Spleen (tissue), 11 donors: ENCODE measurements around the gene AKIP1. TPM values are rescaled to one million over a fixed set of nuclear protein-coding genes. Genes with fewer than 3 reads are reported as not detected.

Experiments used
- DNase-seq: peaks from one replicate; pipeline ENCODE4 v3.0.0-alpha.2; 2020
- H3K27ac ChIP-seq, 8 donors: fragments of 200-600 bp; sonication (generic) in 7 of 8; 1 replicate in 4 of 8; 2 replicates in 4 of 8; pipeline versions ENCODE4 v1.5.0 to v1.8.0; 2016 to 2021; ENCODE audit warnings: inconsistent platforms in 4 of 8, mild to moderate bottlenecking in 4 of 8, moderate library complexity in 1 of 8
- H3K27me3 ChIP-seq, 7 donors: fragments of 200-600 bp; sonication (generic) in 6 of 7; replicated peaks in 1 of 7; 1 replicate in 4 of 7; 2 replicates in 3 of 7; pipeline versions ENCODE4 v1.5.0 to v1.8.0; 2016 to 2021; ENCODE audit warnings: inconsistent platforms in 3 of 7, mild to moderate bottlenecking in 1 of 7
- H3K36me3 ChIP-seq, 6 donors: fragments of 200-600 bp; sonication (generic) in 5 of 6; 1 replicate in 4 of 6; 2 replicates in 2 of 6; pipeline versions ENCODE4 v1.5.0 to v1.8.0; 2016 to 2021; ENCODE audit warnings: inconsistent platforms in 2 of 6
- H3K4me1 ChIP-seq, 6 donors: fragments of 200-600 bp; sonication (generic) in 5 of 6; 1 replicate in 3 of 6; 2 replicates in 3 of 6; pipeline versions ENCODE4 v1.5.0 to v1.8.0; 2016 to 2021; ENCODE audit warnings: inconsistent platforms in 3 of 6
- H3K4me3 ChIP-seq, 8 donors: fragments of 200-600 bp; sonication (generic) in 7 of 8; 1 replicate in 4 of 8; 2 replicates in 4 of 8; pipeline versions ENCODE4 v1.5.0 to v1.8.0; 2016 to 2021; ENCODE audit warnings: inconsistent platforms in 4 of 8, mild to moderate bottlenecking in 4 of 8, moderate library complexity in 2 of 8
- H3K9me3 ChIP-seq, 8 donors: fragments of 200-600 bp; sonication (generic) in 7 of 8; 1 replicate in 4 of 8; 2 replicates in 4 of 8; pipeline versions ENCODE4 v1.5.0 to v1.8.0; 2016 to 2021; ENCODE audit warnings: inconsistent platforms in 4 of 8
- POLR2A ChIP-seq, 3 donors: fragments of 450-650 bp; IDR thresholded peaks; one replicate each; pipeline ENCODE4 v1.5.1; 2017; ENCODE audit warnings: antibody characterized with exemption in 3 of 3, mild to moderate bottlenecking in 1 of 3
- POLR2AphosphoS5 ChIP-seq, 3 donors: sonication (generic); formaldehyde crosslinking; IDR thresholded peaks; one replicate each; pipeline ENCODE4 v1.5.1; 2017; ENCODE audit warnings: antibody characterized with exemption in 3 of 3
- WGBS, 5 donors: extraction: QIAGEN DNeasy Blood & Tissue Kit in 3 of 5; methylation state at CpG; one replicate each; pipeline versions ENCODE4 v1.1.5 to v1.1.7; 2013 to 2018; 5-methylcytosine and 5-hydroxymethylcytosine counted together
- intact Hi-C: fragments of 100-400 bp; cut with DNase I; formaldehyde crosslinking; loops from one replicate; pipeline ENCODE4 v1.15.0; 2023; ENCODE audit warnings: low total_unique reads
- polyA plus RNA-seq, 3 donors: library from polyadenylated mRNA; stranded (reverse); fragments of 200-250 nt; gene quantifications; one replicate each; pipeline ENCODE4 v1.2.1, GENCODE V29; 2013
- total RNA-seq, 7 donors: library from RNA; depleted of rRNA in 3 of 7; stranded (reverse); fragments of >200 nt in 3 of 7; fragmentation: NEBNext Ultra II Directional in 4 of 7; extraction: Animal tissue kit (Norgen Biotek cat#: 25700) in 4 of 7; gene quantifications; one replicate each; pipeline versions ENCODE4 v1.1.0 to v1.2.1, GENCODE V29; 2016 to 2021
- TF ChIP-seq, protein P1 (sequence below), 11 experiments: fragments of 200-600 bp in 7 of 11; fragments of 450-650 bp in 4 of 11; sonication (generic) in 4 of 11; IDR thresholded peaks in 8 of 11; conservative IDR thresholded peaks in 3 of 11; 1 replicate in 7 of 11; 2 replicates in 4 of 11; pipeline versions ENCODE4 v1.4.0 to v1.8.0; 2016 to 2021; ENCODE audit warnings: antibody characterized with exemption in 11 of 11, inconsistent platforms in 4 of 11, mild to moderate bottlenecking in 1 of 11
- donor health status: healthy with polysubstance abuse.
- donor health status: DM: no; HTN: no; CAD: no; lungs with moderate emphysema.
- donor health status: DM: no; HTN: no; CAD: no.
- donor health status: Bipolar disorder and iron deficiency.
- donor health status: healthy.
- donor health status: DM: no; HTN: no; CAD: no.
- donor health status: DM: yes; HTN: yes; CAD: no.

AKIP1 gene
- total and polyA plus RNA-seq, 10 donors = 9.8 to 33.6 (median 24.9) TPM

DNA sequence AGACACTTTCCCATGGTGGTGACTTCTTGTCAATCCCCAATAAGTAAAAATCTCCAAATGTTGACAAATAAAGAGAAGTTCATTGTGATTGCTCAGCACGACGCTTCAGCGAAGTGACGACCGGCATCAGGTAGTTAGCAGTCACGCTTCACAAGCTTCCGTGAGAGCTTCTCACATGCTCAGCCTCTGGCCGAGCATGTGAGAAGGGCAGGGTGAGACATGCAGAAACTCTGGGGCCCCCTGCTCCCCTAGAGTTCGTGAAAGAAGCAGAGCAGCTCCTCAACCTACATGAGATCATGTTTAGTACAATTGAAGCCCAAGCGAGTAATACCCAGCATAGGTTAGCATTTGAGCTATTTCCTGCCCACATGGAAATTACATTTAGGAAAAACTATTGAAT, 26.2 kb downstream of the AKIP1 start:
- Histone ChIP-seq H3K9me3 (no peaks in the 10 kb centered on the region), H3K27me3 (no peaks in the 10 kb centered on the region), H3K27ac (no peak overlapping the region), H3K4me1 (peaks cover 0 to 10% (median 3%) of the 10 kb centered on the region in 6 donors), H3K4me3 (no peak overlapping the region), H3K36me3 (no peaks in the 10 kb centered on the region)
- DNase-seq = no peak
- intact Hi-C loops = no loop called here
- TF ChIP-seq POLR2A (IDR thresholded peaks at IDR 0.05) (no peak), POLR2AphosphoS5 (IDR thresholded peaks at IDR 0.05) (no peak)
- TF ChIP-seq, protein P1, sequence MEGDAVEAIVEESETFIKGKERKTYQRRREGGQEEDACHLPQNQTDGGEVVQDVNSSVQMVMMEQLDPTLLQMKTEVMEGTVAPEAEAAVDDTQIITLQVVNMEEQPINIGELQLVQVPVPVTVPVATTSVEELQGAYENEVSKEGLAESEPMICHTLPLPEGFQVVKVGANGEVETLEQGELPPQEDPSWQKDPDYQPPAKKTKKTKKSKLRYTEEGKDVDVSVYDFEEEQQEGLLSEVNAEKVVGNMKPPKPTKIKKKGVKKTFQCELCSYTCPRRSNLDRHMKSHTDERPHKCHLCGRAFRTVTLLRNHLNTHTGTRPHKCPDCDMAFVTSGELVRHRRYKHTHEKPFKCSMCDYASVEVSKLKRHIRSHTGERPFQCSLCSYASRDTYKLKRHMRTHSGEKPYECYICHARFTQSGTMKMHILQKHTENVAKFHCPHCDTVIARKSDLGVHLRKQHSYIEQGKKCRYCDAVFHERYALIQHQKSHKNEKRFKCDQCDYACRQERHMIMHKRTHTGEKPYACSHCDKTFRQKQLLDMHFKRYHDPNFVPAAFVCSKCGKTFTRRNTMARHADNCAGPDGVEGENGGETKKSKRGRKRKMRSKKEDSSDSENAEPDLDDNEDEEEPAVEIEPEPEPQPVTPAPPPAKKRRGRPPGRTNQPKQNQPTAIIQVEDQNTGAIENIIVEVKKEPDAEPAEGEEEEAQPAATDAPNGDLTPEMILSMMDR (IDR thresholded peaks at IDR 0.05 in 8 of 11, conservative IDR thresholded peaks at IDR 0.05 in 3 of 11) = no peak
- 84 to 93% (median 88%) methylated on average over 10 of the region's 10 CpGs for WGBS, 5 donors

DNA sequence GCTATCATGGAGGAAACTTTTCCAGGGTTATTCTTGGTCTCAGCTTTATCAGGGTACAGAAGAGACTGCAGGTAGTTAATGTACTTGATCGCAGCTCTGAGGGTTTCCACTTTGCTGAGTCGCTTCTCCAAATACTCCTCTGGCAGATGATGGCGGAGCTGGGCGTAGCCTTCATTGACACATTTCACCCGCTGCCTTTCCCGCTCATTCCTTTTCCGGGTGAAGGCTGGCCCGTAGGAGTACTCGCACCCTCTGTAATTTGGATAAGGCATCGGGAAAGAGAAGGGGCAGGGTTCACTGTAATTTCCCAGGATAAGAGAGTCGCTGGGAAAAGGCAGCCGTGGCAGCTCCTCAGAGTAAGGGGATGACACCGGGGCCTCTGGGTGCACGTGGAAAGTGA, 26.7 kb downstream of the AKIP1 start:
- Histone ChIP-seq H3K4me3 (no peak overlapping the region), H3K36me3 (no peaks in the 10 kb centered on the region), H3K27me3 (no peaks in the 10 kb centered on the region), H3K4me1 (peaks cover 0 to 10% (median 3%) of the 10 kb centered on the region in 6 donors), H3K9me3 (no peaks in the 10 kb centered on the region), H3K27ac (no peak overlapping the region)
- intact Hi-C loops = no loop called here
- DNase-seq = no peak
- TF ChIP-seq POLR2AphosphoS5 (IDR thresholded peaks at IDR 0.05) = no peak
- TF ChIP-seq, protein P1 (IDR thresholded peaks at IDR 0.05 in 8 of 11, conservative IDR thresholded peaks at IDR 0.05 in 3 of 11) = no peak
- TF ChIP-seq POLR2A (IDR thresholded peaks at IDR 0.05) = no peak
- 85 to 95% (median 88%) methylated on average over 13 to 14 of the region's 14 CpGs for WGBS, 5 donors

DNA sequence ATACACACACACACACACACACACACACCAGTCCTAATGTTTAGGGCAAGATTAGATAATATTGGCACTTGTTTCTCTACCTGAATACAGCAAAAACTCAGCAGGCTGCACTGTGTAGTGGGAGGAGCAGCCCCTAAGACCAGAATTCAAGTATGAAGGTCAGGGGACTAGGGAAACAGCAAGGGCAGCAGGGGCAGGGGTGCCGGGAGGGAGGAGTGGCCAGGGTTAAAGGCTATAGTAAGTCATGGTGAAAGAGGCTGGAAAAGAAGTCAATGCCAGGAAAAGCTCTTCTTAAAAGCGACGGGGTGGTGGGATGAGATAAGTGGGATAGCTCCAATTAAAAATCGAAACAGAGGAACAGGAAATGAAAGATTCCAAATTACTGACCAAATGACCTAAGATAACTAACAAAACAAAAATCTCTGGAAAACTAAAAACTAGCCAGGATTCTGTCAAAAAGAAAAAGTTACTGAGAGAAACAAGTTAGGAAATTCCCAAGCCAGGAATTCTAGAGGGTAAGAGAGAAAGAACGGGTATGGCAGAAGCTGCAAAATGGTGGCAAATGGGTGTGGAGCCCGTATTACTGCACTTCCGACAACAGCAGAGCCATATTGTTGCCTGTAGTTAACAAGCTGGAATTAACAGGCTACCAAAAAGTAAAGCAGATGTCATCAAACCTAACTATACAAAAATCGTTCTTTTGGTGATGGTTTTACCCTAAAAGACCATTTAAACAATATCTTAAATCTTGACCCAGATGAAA, 30.5 kb downstream of the AKIP1 start:
- Histone ChIP-seq H3K9me3 (no peaks in the 10 kb centered on the region), H3K27ac (peak overlapping the region in 7 of 8 donors; percentile 6 to 80 (median 69)), H3K4me1 (peaks cover 0 to 10% (median 3%) of the 10 kb centered on the region in 6 donors), H3K27me3 (no peaks in the 10 kb centered on the region), H3K36me3 (peaks cover 0 to 5% (median 0%) of the 10 kb centered on the region in 6 donors), H3K4me3 (no peak overlapping the region)
- WGBS, 5 donors = 61 to 77% (median 64%) methylated on average over 8 of the region's 8 CpGs
- TF ChIP-seq POLR2AphosphoS5 (IDR thresholded peaks at IDR 0.05) (peak in 1 of 3 donors; percentile 42), POLR2A (IDR thresholded peaks at IDR 0.05) (no peak)
- TF ChIP-seq, protein P1 (IDR thresholded peaks at IDR 0.05 in 8 of 11, conservative IDR thresholded peaks at IDR 0.05 in 3 of 11) = no peak
- intact Hi-C loops = no loop called here
- DNase-seq = no peak

DNA sequence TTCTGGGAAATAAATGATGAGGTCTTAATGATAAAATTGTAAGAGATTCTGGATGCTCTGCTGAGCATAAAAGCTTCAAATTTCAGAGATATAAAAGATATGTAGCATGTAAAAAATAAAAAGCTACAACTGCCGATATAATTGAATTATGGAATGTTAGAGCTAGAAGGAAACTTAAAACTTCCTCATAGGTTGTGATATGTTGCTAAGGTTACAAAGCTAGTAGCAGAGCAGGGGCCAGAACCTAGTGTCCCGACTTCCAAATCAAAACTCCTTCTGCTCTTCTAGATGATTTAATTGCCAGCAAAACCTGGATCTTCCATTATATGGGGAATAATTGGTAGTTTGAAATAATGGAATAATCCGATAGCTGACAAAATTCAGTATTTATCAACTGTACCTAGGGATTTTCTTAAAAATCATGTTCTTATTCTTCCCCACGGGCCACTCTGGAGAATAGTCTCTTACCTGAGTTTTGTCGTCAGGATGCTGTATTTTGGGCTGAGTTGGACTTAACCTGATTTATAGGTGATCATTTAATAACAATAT, 31.6 kb downstream of the AKIP1 start, which contains the start of gene ASCL3:
ASCL3 (minus strand) TSS at position 499 of the 549 bp plus-strand sequence. CDS start 4,855 bp downstream, outside the sequence.
- no peak for DNase-seq
- peaks cover 0 to 10% (median 3%) of the 10 kb centered on the region in 6 donors for H3K4me1 ChIP-seq
- H3K4me3 ChIP-seq = no peak within 1 kb of the TSS
- H3K27ac ChIP-seq = peak within 1 kb of the TSS in 7 of 8 donors; percentile 6 to 80 (median 69)
- peaks cover 0 to 16% (median 9%) of the 10 kb centered on the region in 6 donors for H3K36me3 ChIP-seq
- TF ChIP-seq POLR2A (IDR thresholded peaks at IDR 0.05) (no peak), POLR2AphosphoS5 (IDR thresholded peaks at IDR 0.05) (no peak)
- TF ChIP-seq, protein P1 (IDR thresholded peaks at IDR 0.05 in 8 of 11, conservative IDR thresholded peaks at IDR 0.05 in 3 of 11) = no peak
- no peaks in the 10 kb centered on the region for H3K9me3 ChIP-seq
- no peaks in the 10 kb centered on the region for H3K27me3 ChIP-seq
- 69 to 87% (median 80%) methylated on average over 5 of the region's 5 CpGs for WGBS, 5 donors
- intact Hi-C loops = no loop called here
